SK-N-SH (cell line): ENCODE measurements around the gene IKZF2. TPM values are rescaled to one million over a fixed set of nuclear protein-coding genes. Genes with fewer than 3 reads are reported as not detected.

ENCODE experiments used
- CTCF ChIA-PET: fragments of 300-600, 350-600 bp; formaldehyde crosslinking; extraction: SDS; loops from one replicate; lab custom pipeline; 2021; lab: Yijun Ruan, JAX
- POLR2A ChIA-PET: fragments of 350-600 bp; sonication (Branson Sonifier 250); formaldehyde crosslinking; extraction: SDS; loops from one replicate; lab custom pipeline; 2020; ENCODE audit warnings: antibody characterized with exemption, inconsistent platforms; lab: Yijun Ruan, JAX
- DNase-seq: peaks from one replicate; pipeline ENCODE4 v3.0.0; 2012
- H2AFZ ChIP-seq: fragments of 200-600 bp; sonication (generic); 2 replicates; pipeline ENCODE4 v1.8.1; 2016; ENCODE audit warnings: antibody characterized with exemption, mild to moderate bottlenecking, low read depth
- H3F3A ChIP-seq: fragments of 200-600 bp; sonication (generic); replicated peaks from 2 replicates; pipeline ENCODE3; 2016; ENCODE audit warnings: antibody characterized with exemption, mild to moderate bottlenecking; ENCODE audit not compliant: insufficient read depth
- H3K27ac ChIP-seq, 2 experiments: fragments of 200-500 bp in 1 of 2; fragments of 200-600 bp in 1 of 2; sonication (Bioruptor generic) in 1 of 2; sonication (generic), shearing (Covaris generic) in 1 of 2; 2 replicates each; pipeline versions ENCODE4 v1.5.1 to v1.6.1; 2014 to 2016; ENCODE audit warnings: low read depth in 2 of 2, inconsistent platforms in 1 of 2, low read length in 1 of 2, mild to moderate bottlenecking in 1 of 2, mixed read lengths in 1 of 2
- H3K27me3 ChIP-seq: fragments of 200-600 bp; sonication (generic), shearing (Covaris generic); 2 replicates; pipeline ENCODE4 v1.6.1; 2016; ENCODE audit warnings: mixed run types; ENCODE audit not compliant: insufficient read depth
- H3K36me3 ChIP-seq, 2 experiments: fragments of 200-500 bp in 1 of 2; fragments of 200-600 bp in 1 of 2; sonication (Bioruptor generic) in 1 of 2; sonication (generic) in 1 of 2; replicated peaks in 1 of 2; 2 replicates each; pipeline versions ENCODE3 to v1.5.1; 2014 to 2016; ENCODE audit warnings: low read length in 1 of 2, mild to moderate bottlenecking in 1 of 2; ENCODE audit not compliant: insufficient read depth in 2 of 2, control insufficient read depth in 1 of 2
- H3K4me1 ChIP-seq, 2 experiments: fragments of 200-500 bp in 1 of 2; fragments of 200-600 bp in 1 of 2; sonication (Bioruptor generic) in 1 of 2; sonication (generic), shearing (Covaris generic) in 1 of 2; 2 replicates each; pipeline versions ENCODE4 v1.5.1 to v1.6.1; 2014 to 2016; ENCODE audit warnings: low read depth in 1 of 2, low read length in 1 of 2, mixed run types in 1 of 2; ENCODE audit not compliant: insufficient read depth in 2 of 2, control insufficient read depth in 1 of 2
- H3K4me2 ChIP-seq: fragments of 200-600 bp; sonication (generic), shearing (Covaris generic); 2 replicates; pipeline ENCODE4 v1.6.1; 2017; ENCODE audit warnings: mixed run types
- H3K4me3 ChIP-seq, 2 experiments: fragments of 200-500 bp in 1 of 2; fragments of 200-600 bp in 1 of 2; sonication (Bioruptor generic) in 1 of 2; sonication (generic), shearing (Covaris generic) in 1 of 2; 2 replicates each; pipeline versions ENCODE4 v1.5.1 to v1.8.1; 2014 to 2016; ENCODE audit warnings: low read depth in 2 of 2, inconsistent platforms in 1 of 2, low read length in 1 of 2, mild to moderate bottlenecking in 1 of 2, mixed read lengths in 1 of 2, moderate library complexity in 1 of 2
- H3K79me2 ChIP-seq: fragments of 200-600 bp; sonication (generic); 2 replicates; pipeline ENCODE4 v1.8.1; 2017; ENCODE audit warnings: mild to moderate bottlenecking; ENCODE audit not compliant: insufficient read depth
- H3K9ac ChIP-seq: fragments of 200-600 bp; sonication (generic); 2 replicates; pipeline ENCODE4 v1.6.1; 2017; ENCODE audit warnings: mixed run types
- H3K9me2 ChIP-seq: fragments of 200-600 bp; sonication (generic); 2 replicates; pipeline ENCODE4 v1.6.1; 2017; ENCODE audit warnings: mixed run types
- H3K9me3 ChIP-seq: fragments of 200-600 bp; sonication (generic); 2 replicates; pipeline ENCODE4 v1.6.1; 2017; ENCODE audit warnings: mixed run types, mild to moderate bottlenecking, moderate library complexity
- H4K20me1 ChIP-seq: fragments of 200-600 bp; sonication (generic); 2 replicates; pipeline ENCODE4 v1.6.1; 2017; ENCODE audit warnings: mild to moderate bottlenecking, mixed run types; ENCODE audit not compliant: insufficient read depth
- CTCF ChIP-seq: fragments of 200-600 bp; sonication (generic); IDR thresholded peaks from 2 replicates; pipeline ENCODE4 v1.6.1; 2017; ENCODE audit warnings: antibody characterized with exemption, mild to moderate bottlenecking, moderate library complexity
- EP300 ChIP-seq, 2 experiments: IDR thresholded peaks; 2 replicates each; pipeline versions ENCODE4 v1.4.0 to v1.6.1; 2012; ENCODE audit warnings: borderline replicate concordance in 1 of 2, low read depth in 1 of 2, low read length in 1 of 2
- EZH2phosphoT487 ChIP-seq: fragments of 200-600 bp; sonication (generic); IDR thresholded peaks from 2 replicates; pipeline ENCODE4 v1.6.1; 2017; ENCODE audit warnings: low read depth, mixed run types, mild to moderate bottlenecking, antibody characterized with exemption, moderate library complexity, borderline replicate concordance
- MXI1 ChIP-seq: IDR thresholded peaks from 2 replicates; pipeline ENCODE4 v1.6.1; 2012; ENCODE audit warnings: mild to moderate bottlenecking, low read depth, low read length, improper control_type of control experiment
- NRF1 ChIP-seq: IDR thresholded peaks from 2 replicates; pipeline ENCODE4 v1.6.1; 2012; ENCODE audit warnings: low read depth, mild to moderate bottlenecking, low read length
- PBX3 ChIP-seq: IDR thresholded peaks from 2 replicates; pipeline ENCODE4; 2012
- POLR2AphosphoS5 ChIP-seq: IDR thresholded peaks from 2 replicates; pipeline ENCODE4 v1.6.1; 2012; ENCODE audit warnings: low read depth, low read length
- RAD21 ChIP-seq: IDR thresholded peaks from 2 replicates; pipeline ENCODE4 v1.6.1; 2012; ENCODE audit warnings: mild to moderate bottlenecking, low read length
- RCOR1 ChIP-seq: fragments of 150-350 bp; IDR thresholded peaks from 2 replicates; pipeline ENCODE4 v1.6.1; 2017; ENCODE audit warnings: antibody characterized with exemption, low read length
- SMC3 ChIP-seq: IDR thresholded peaks from 2 replicates; pipeline ENCODE4 v1.6.1; 2012; ENCODE audit warnings: low read depth, low read length, improper control_type of control experiment
- TCF12 ChIP-seq: IDR thresholded peaks from 2 replicates; pipeline ENCODE4 v1.4.0; 2012
- USF1 ChIP-seq: IDR thresholded peaks from 2 replicates; pipeline ENCODE4 v1.4.0; 2012; ENCODE audit warnings: low read depth, borderline replicate concordance
- USF2 ChIP-seq: fragments of 150-350 bp; IDR thresholded peaks from 2 replicates; pipeline ENCODE4 v1.6.1; 2017; ENCODE audit warnings: antibody characterized with exemption, low read length, low read depth, borderline replicate concordance
- YY1 ChIP-seq: IDR thresholded peaks from 2 replicates; pipeline ENCODE4 v1.4.0; 2012; ENCODE audit warnings: low read depth, mild to moderate bottlenecking
- WGBS: methylation state at CpG from one replicate; pipeline ENCODE4 v1.1.6; 2017; ENCODE audit warnings: low lambda C conversion rate; 5-methylcytosine and 5-hydroxymethylcytosine counted together
- polyA plus RNA-seq, 3 experiments: library from polyadenylated mRNA; depleted of rRNA; stranded (reverse); fragments of >200 nt; gene quantifications; 2 replicates each; pipeline ENCODE4 v1.2.3, GENCODE V29; 2012
- TF ChIP-seq, protein P1 (sequence below): IDR thresholded peaks from 2 replicates; pipeline ENCODE4 v1.4.0; 2012; ENCODE audit warnings: low read depth

IKZF2 gene
- polyA plus RNA-seq, 1 of the 3 experiments (the other 2 are of a cell fraction) = 1.3 TPM

- Histone ChIP-seq H2AFZ (peak overlapping the region; percentile 92; the same call in 1 of the 2 replicates), H3K9ac (peak overlapping the region; percentile 83), H3K79me2 (no peaks in the 10 kb centered on the region; the same call in 1 of the 2 replicates)
- 2% methylated on average over 20 of the region's 39 CpGs for WGBS
- peak; percentile 49 for TF ChIP-seq CTCF
- no peak for TF ChIP-seq PBX3
- no peak for TF ChIP-seq USF1
- TF ChIP-seq EZH2phosphoT487 = no peak
- TF ChIP-seq TCF12 = no peak
- TF ChIP-seq RCOR1 = no peak
- TF ChIP-seq NRF1 = no peak
- TF ChIP-seq SMC3 = peak; percentile 22
- TF ChIP-seq, protein P1, sequence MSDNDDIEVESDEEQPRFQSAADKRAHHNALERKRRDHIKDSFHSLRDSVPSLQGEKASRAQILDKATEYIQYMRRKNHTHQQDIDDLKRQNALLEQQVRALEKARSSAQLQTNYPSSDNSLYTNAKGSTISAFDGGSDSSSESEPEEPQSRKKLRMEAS = peak; percentile 2; the same call in 1 of the 2 replicates
- peak; percentile 43 for TF ChIP-seq RAD21
- TF ChIP-seq POLR2AphosphoS5 = 0 out of 2 replicates have a peak, but pooled peaks have one; percentile 12
- 0 out of 4 replicates have a peak, but pooled peaks of 1 of the 2 experiments have one; percentile 11 for TF ChIP-seq EP300 (IDR thresholded peaks at IDR 0.05; ENCODE audit: borderline replicate concordance in 1 of 2, low read depth in 1 of 2, low read length in 1 of 2)
- TF ChIP-seq USF2 = no peak
- TF ChIP-seq YY1 = peak; percentile 68
- peak; percentile 76 for TF ChIP-seq MXI1
- TF ChIP-seq, all 33 proteins: peak for 8
- peaks cover 4 to 5% of the 10 kb centered on the region in 2 experiments for H3K4me1 ChIP-seq
- H3K4me2 ChIP-seq = peak overlapping the region; percentile 86
- ChIA-PET POLR2A (no interaction called here), CTCF (interaction anchor here (0.7 to 5.2 kb wide), 8 partner anchors 10 to 468 kb away, joined by 3 to 73 read pairs (median 4); no protein-coding TSS in a partner anchor)
- H3K9me2 ChIP-seq = no peaks in the 10 kb centered on the region
- H4K20me1 ChIP-seq = no peaks in the 10 kb centered on the region
- peak overlapping the region; percentile 71 to 85 for H3K4me3 ChIP-seq
- H3K36me3 ChIP-seq = no peaks in the 10 kb centered on the region
- peak; percentile 72 for DNase-seq
- H3K9me3 ChIP-seq = no peaks in the 10 kb centered on the region
- H3K27me3 ChIP-seq = no peaks in the 10 kb centered on the region
- H3F3A ChIP-seq = peaks cover 16% of the 10 kb centered on the region
- peak overlapping the region; percentile 76 to 90 for H3K27ac ChIP-seq
Observed at GRCh38 chr2:213152065-213152794, 818 bp upstream of the IKZF2 start.
